GM12892 (cell line): ENCODE measurements around the gene ASXL2.

Experiments used
- POLR2A ChIP-seq: IDR thresholded peaks from 2 replicates; pipeline ENCODE4 v1.6.1; 2011; ENCODE audit warnings: low read depth, low read length, control low read depth
- TAF1 ChIP-seq: IDR thresholded peaks from 2 replicates; pipeline ENCODE4 v1.6.1; 2011; ENCODE audit warnings: low read depth, mild to moderate bottlenecking, control low read depth, low read length, borderline replicate concordance

- TF ChIP-seq POLR2A (no peak), TAF1 (no peak)
These were observed 180.5 kb downstream of the ASXL2 start for GRCh38 chr2:25697559-25698341.
